ENCODE results near the gene HLF.

HLF gene

GRCh38 chr17:55318715-55319487 lies 54.1 kb downstream of the HLF start:
- DNase-seq, result no peak
- H3K27me3 ChIP-seq (replicated peaks; ENCODE audit: insufficient read depth, low read length), result no peaks in the 10 kb centered on the region
- no peaks in the 10 kb centered on the region for H3K4me1 ChIP-seq (ENCODE audit: low read length)
- H3K27ac ChIP-seq (ENCODE audit: low read length), result no peak overlapping the region
- no peak overlapping the region for H3K4me2 ChIP-seq (ENCODE audit: low read depth, low read length)
- no peak overlapping the region for H3K4me3 ChIP-seq (ENCODE audit: low read length)
- H3K9ac ChIP-seq (ENCODE audit: low read length), result no peak overlapping the region
- H2AFZ ChIP-seq (ENCODE audit: low read length), result no peak overlapping the region
- H3F3A ChIP-seq (ENCODE audit: insufficient read depth, low read length), result no peaks in the 10 kb centered on the region
- no peaks in the 10 kb centered on the region for H3K9me3 ChIP-seq (replicated peaks; ENCODE audit: insufficient read depth, low read length)
- no peaks in the 10 kb centered on the region for H3K79me2 ChIP-seq (ENCODE audit: low read length)
- H3K9me2 ChIP-seq (replicated peaks; ENCODE audit: insufficient read depth, low read length), result no peaks in the 10 kb centered on the region
- no peaks in the 10 kb centered on the region for H4K20me1 ChIP-seq (ENCODE audit: insufficient read depth, low read length)
- TF ChIP-seq, protein P1, sequence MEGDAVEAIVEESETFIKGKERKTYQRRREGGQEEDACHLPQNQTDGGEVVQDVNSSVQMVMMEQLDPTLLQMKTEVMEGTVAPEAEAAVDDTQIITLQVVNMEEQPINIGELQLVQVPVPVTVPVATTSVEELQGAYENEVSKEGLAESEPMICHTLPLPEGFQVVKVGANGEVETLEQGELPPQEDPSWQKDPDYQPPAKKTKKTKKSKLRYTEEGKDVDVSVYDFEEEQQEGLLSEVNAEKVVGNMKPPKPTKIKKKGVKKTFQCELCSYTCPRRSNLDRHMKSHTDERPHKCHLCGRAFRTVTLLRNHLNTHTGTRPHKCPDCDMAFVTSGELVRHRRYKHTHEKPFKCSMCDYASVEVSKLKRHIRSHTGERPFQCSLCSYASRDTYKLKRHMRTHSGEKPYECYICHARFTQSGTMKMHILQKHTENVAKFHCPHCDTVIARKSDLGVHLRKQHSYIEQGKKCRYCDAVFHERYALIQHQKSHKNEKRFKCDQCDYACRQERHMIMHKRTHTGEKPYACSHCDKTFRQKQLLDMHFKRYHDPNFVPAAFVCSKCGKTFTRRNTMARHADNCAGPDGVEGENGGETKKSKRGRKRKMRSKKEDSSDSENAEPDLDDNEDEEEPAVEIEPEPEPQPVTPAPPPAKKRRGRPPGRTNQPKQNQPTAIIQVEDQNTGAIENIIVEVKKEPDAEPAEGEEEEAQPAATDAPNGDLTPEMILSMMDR (IDR thresholded peaks at IDR 0.05; ENCODE audit: low read length), result no peak
- TF ChIP-seq EZH2phosphoT487 (IDR thresholded peaks at IDR 0.05; ENCODE audit: low read length), result no peak
- no peak for TF ChIP-seq EZH2 (optimal IDR thresholded peaks at IDR 0.05; ENCODE audit: low read depth, low read length)
- H3K36me3 ChIP-seq (replicated peaks; ENCODE audit: insufficient read depth, low read length), result no peaks in the 10 kb centered on the region

DNA sequence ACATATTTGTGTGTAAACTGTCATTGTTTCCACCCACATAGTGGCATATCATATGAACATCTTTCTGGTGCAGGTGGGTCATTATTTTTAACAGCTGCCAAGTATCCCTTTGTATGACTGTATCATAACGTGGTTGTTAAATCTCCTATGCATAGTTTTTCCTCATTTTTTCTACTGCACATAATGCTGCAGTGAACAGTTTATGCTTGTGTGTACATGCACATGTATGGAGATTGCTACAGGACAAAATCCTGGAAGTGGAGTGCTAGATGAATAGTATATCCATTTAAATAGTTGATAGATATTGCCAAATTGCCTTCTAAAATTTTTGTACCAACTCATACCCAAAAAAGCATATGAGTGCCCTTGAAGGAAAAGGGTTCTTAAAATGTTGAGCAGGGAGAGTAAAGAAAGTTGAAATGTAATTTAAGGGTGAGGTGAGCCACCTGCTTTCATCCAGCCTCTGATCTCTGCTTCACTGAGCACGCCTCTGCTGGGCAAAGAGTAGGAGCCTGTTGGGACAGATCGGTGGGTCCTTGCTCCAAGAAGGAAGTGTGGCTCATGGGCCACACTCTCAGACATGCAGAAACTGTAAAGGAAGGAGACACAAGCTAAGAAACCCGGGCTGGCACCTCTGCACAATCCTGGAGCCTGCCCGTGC lies 55.3 kb downstream of the HLF start:
- Histone ChIP-seq H3K79me2 (ENCODE audit: low read length) (no peaks in the 10 kb centered on the region), H3K9me2 (replicated peaks; ENCODE audit: insufficient read depth, low read length) (no peaks in the 10 kb centered on the region), H3K27ac (ENCODE audit: low read length) (no peak overlapping the region), H3K36me3 (replicated peaks; ENCODE audit: insufficient read depth, low read length) (no peaks in the 10 kb centered on the region), H2AFZ (ENCODE audit: low read length) (no peak overlapping the region), H3K4me1 (ENCODE audit: low read length) (no peaks in the 10 kb centered on the region), H3K27me3 (replicated peaks; ENCODE audit: insufficient read depth, low read length) (no peaks in the 10 kb centered on the region), H3K9ac (ENCODE audit: low read length) (no peak overlapping the region), H3K9me3 (replicated peaks; ENCODE audit: insufficient read depth, low read length) (no peaks in the 10 kb centered on the region), H3K4me3 (ENCODE audit: low read length) (no peak overlapping the region), H3K4me2 (ENCODE audit: low read depth, low read length) (no peak overlapping the region), H3F3A (ENCODE audit: insufficient read depth, low read length) (no peaks in the 10 kb centered on the region), H4K20me1 (ENCODE audit: insufficient read depth, low read length) (no peaks in the 10 kb centered on the region)
- no peak for DNase-seq
- TF ChIP-seq, protein P1 (IDR thresholded peaks at IDR 0.05; ENCODE audit: low read length), result no peak
- TF ChIP-seq EZH2phosphoT487 (IDR thresholded peaks at IDR 0.05; ENCODE audit: low read length), result no peak
- TF ChIP-seq EZH2 (optimal IDR thresholded peaks at IDR 0.05; ENCODE audit: low read depth, low read length), result no peak

GRCh38 chr17:55320594-55321426 lies 56.0 kb downstream of the HLF start:
- H3K27ac ChIP-seq (ENCODE audit: low read length), result no peak overlapping the region
- DNase-seq, result no peak

More at GRCh38 chr17:55320594-55321426, 56.0 kb downstream of the HLF start:
- TF ChIP-seq EZH2 (optimal IDR thresholded peaks at IDR 0.05; ENCODE audit: low read depth, low read length), result no peak
- no peak for TF ChIP-seq EZH2phosphoT487 (IDR thresholded peaks at IDR 0.05; ENCODE audit: low read length)
- TF ChIP-seq, protein P1 (IDR thresholded peaks at IDR 0.05; ENCODE audit: low read length), result no peak
- Histone ChIP-seq H3K4me3 (ENCODE audit: low read length) (no peak overlapping the region), H2AFZ (ENCODE audit: low read length) (no peak overlapping the region), H3K4me1 (ENCODE audit: low read length) (no peaks in the 10 kb centered on the region), H3F3A (ENCODE audit: insufficient read depth, low read length) (no peaks in the 10 kb centered on the region), H3K4me2 (ENCODE audit: low read depth, low read length) (no peak overlapping the region), H3K9me3 (replicated peaks; ENCODE audit: insufficient read depth, low read length) (no peaks in the 10 kb centered on the region), H3K9me2 (replicated peaks; ENCODE audit: insufficient read depth, low read length) (no peaks in the 10 kb centered on the region), H3K79me2 (ENCODE audit: low read length) (no peaks in the 10 kb centered on the region), H4K20me1 (ENCODE audit: insufficient read depth, low read length) (no peaks in the 10 kb centered on the region), H3K36me3 (replicated peaks; ENCODE audit: insufficient read depth, low read length) (no peaks in the 10 kb centered on the region), H3K9ac (ENCODE audit: low read length) (no peak overlapping the region), H3K27me3 (replicated peaks; ENCODE audit: insufficient read depth, low read length) (no peaks in the 10 kb centered on the region)

All from MM.1S (cell line).